Measurements from ENCODE around the gene SYCP1. TPM values are rescaled to one million over a fixed set of nuclear protein-coding genes. Genes with fewer than 3 reads are reported as not detected.
"Not testable (repeated sequence)": the region's sequence is repeated elsewhere in the genome, so short reads cannot be mapped to it uniquely, and the experiment has no call there.

Gene SYCP1
- total RNA-seq, 2 experiments from 2014 or later: not detected

- intact Hi-C loops (cut with DNase I, micrococcal nuclease): no loop called here
- H3K4me3 Mint-ChIP-seq: no peak overlapping the region
- ChIA-PET POLR2A (no interaction called here), CTCF (no interaction called here)
- Histone ChIP-seq H3K27ac (ENCODE audit: low read depth in 1 of 2, low read length in 2 of 2) (no peak overlapping the region), H3K4me3 (ENCODE audit: low read length) (no peak overlapping the region), H3K9me3 (ENCODE audit: control insufficient read depth in 1 of 2, insufficient read depth in 1 of 2, low read length in 2 of 2) (no peaks in the 10 kb centered on the region), H3K36me3 (ENCODE audit: insufficient read depth, low read length) (no peaks in the 10 kb centered on the region), H3K4me1 (ENCODE audit: insufficient read depth, low read length) (no peaks in the 10 kb centered on the region), H3K27me3 (ENCODE audit: control insufficient read depth in 1 of 2, insufficient read depth in 2 of 2, low read length in 2 of 2) (peaks cover 0 to 2% of the 10 kb centered on the region in 2 experiments)
- peaks cover 17% of the 10 kb centered on the region for H3K27me3 Mint-ChIP-seq
- no peak for TF ChIP-seq CTCF (IDR thresholded peaks at IDR 0.05)
- H3K9me3 Mint-ChIP-seq: peaks cover 4% of the 10 kb centered on the region
- no peak overlapping the region for H3K27ac Mint-ChIP-seq
- ATAC-seq (ENCODE audit: poor library complexity) (no peak), DNase-seq (no peak)
- no peaks in the 10 kb centered on the region for H3K4me1 Mint-ChIP-seq (ENCODE audit: low read depth)
- no peaks in the 10 kb centered on the region for H3K36me3 Mint-ChIP-seq (ENCODE audit: low read depth)
Observed at GRCh38 chr1:114903480-114903879, 48.8 kb downstream of the SYCP1 start.

- H3K4me1 Mint-ChIP-seq (ENCODE audit: low read depth); H3K27ac Mint-ChIP-seq; H3K27ac ChIP-seq (ENCODE audit: low read depth in 1 of 2, low read length in 2 of 2); intact Hi-C loops (cut with DNase I, micrococcal nuclease); DNase-seq; H3K4me3 Mint-ChIP-seq; H3K9me3 Mint-ChIP-seq; CTCF ChIA-PET; H3K4me3 ChIP-seq (ENCODE audit: low read length); H3K4me1 ChIP-seq (ENCODE audit: insufficient read depth, low read length); H3K27me3 ChIP-seq (ENCODE audit: control insufficient read depth in 1 of 2, insufficient read depth in 2 of 2, low read length in 2 of 2); ATAC-seq (ENCODE audit: poor library complexity); H3K9me3 ChIP-seq (ENCODE audit: control insufficient read depth in 1 of 2, insufficient read depth in 1 of 2, low read length in 2 of 2); POLR2A ChIA-PET; H3K36me3 ChIP-seq (ENCODE audit: insufficient read depth, low read length); H3K36me3 Mint-ChIP-seq (ENCODE audit: low read depth): not testable (repeated sequence)
- H3K27me3 Mint-ChIP-seq: peaks cover 52% of the 10 kb centered on the region
Observed at GRCh38 chr1:114915720-114916119, 61.1 kb downstream of the SYCP1 start.

GRCh38 chr1:114926607-114927006 lies 71.9 kb downstream of the SYCP1 start:
- no peaks in the 10 kb centered on the region for H3K4me1 ChIP-seq (ENCODE audit: insufficient read depth, low read length)
- DNase-seq (no peak), ATAC-seq (ENCODE audit: poor library complexity) (no peak)
- Mint-ChIP-seq H3K4me3 (no peak overlapping the region), H3K9me3 (peaks cover 4% of the 10 kb centered on the region), H3K36me3 (ENCODE audit: low read depth) (no peaks in the 10 kb centered on the region), H3K27ac (no peak overlapping the region), H3K4me1 (ENCODE audit: low read depth) (no peaks in the 10 kb centered on the region), H3K27me3 (peaks cover 58% of the 10 kb centered on the region)
- H3K4me3 ChIP-seq (ENCODE audit: low read length): no peak overlapping the region
- ChIA-PET CTCF (no interaction called here), POLR2A (no interaction called here)
- H3K9me3 ChIP-seq (ENCODE audit: control insufficient read depth in 1 of 2, insufficient read depth in 1 of 2, low read length in 2 of 2): no peaks in the 10 kb centered on the region
- intact Hi-C loops (cut with DNase I, micrococcal nuclease): no loop called here
- H3K36me3 ChIP-seq (ENCODE audit: insufficient read depth, low read length): no peaks in the 10 kb centered on the region
- H3K27me3 ChIP-seq (ENCODE audit: control insufficient read depth in 1 of 2, insufficient read depth in 2 of 2, low read length in 2 of 2): peaks cover 4 to 42% of the 10 kb centered on the region in 2 experiments
- TF ChIP-seq CTCF (IDR thresholded peaks at IDR 0.05): no peak
- H3K27ac ChIP-seq (ENCODE audit: low read depth in 1 of 2, low read length in 2 of 2): no peak overlapping the region

- H3K4me3 ChIP-seq (ENCODE audit: low read length): no peak overlapping the region
- H3K27ac ChIP-seq (ENCODE audit: low read depth in 1 of 2, low read length in 2 of 2): no peak overlapping the region
- peaks cover 4 to 34% of the 10 kb centered on the region in 2 experiments for H3K27me3 ChIP-seq (ENCODE audit: control insufficient read depth in 1 of 2, insufficient read depth in 2 of 2, low read length in 2 of 2)
- Mint-ChIP-seq H3K27me3 (peaks cover 54% of the 10 kb centered on the region), H3K4me3 (no peak overlapping the region), H3K9me3 (peaks cover 4% of the 10 kb centered on the region), H3K4me1 (ENCODE audit: low read depth) (no peaks in the 10 kb centered on the region), H3K36me3 (ENCODE audit: low read depth) (no peaks in the 10 kb centered on the region), H3K27ac (no peak overlapping the region)
- ChIA-PET CTCF (no interaction called here), POLR2A (no interaction called here)
- no peak for ATAC-seq (ENCODE audit: poor library complexity)
- no peaks in the 10 kb centered on the region for H3K4me1 ChIP-seq (ENCODE audit: insufficient read depth, low read length)
- H3K9me3 ChIP-seq (ENCODE audit: control insufficient read depth in 1 of 2, insufficient read depth in 1 of 2, low read length in 2 of 2): peaks cover 0 to 2% of the 10 kb centered on the region in 2 experiments
- no peak for TF ChIP-seq CTCF (IDR thresholded peaks at IDR 0.05)
- intact Hi-C loops (cut with DNase I, micrococcal nuclease): no loop called here
- no peak for DNase-seq
- no peaks in the 10 kb centered on the region for H3K36me3 ChIP-seq (ENCODE audit: insufficient read depth, low read length)
Observed at GRCh38 chr1:114927401-114927800, 72.7 kb downstream of the SYCP1 start.
